SU-DHL-6 (cell line): ENCODE data around the gene IZUMO4.

Source experiments
- H2AFZ ChIP-seq: fragments of 200-600 bp; sonication (generic); 2 replicates; pipeline ENCODE4 v1.6.1; 2014; ENCODE audit warnings: low read depth, mild to moderate bottlenecking, moderate library complexity, mixed read lengths, antibody characterized with exemption, low read length; ENCODE audit not compliant: severe bottlenecking
- H3F3A ChIP-seq: fragments of 200-600 bp; shearing (Covaris generic); 2 replicates; pipeline ENCODE4 v1.6.0; 2016; ENCODE audit warnings: antibody characterized with exemption, mild to moderate bottlenecking; ENCODE audit not compliant: insufficient read depth
- H3K27ac ChIP-seq: fragments of 200-600 bp; sonication (generic); 2 replicates; pipeline ENCODE4 v1.5.1; 2016; ENCODE audit warnings: low read depth, mild to moderate bottlenecking, low read length, moderate library complexity, mixed read lengths
- H3K27me3 ChIP-seq: fragments of 200-600 bp; sonication (generic), shearing (Covaris generic); 2 replicates; pipeline ENCODE4 v1.6.0; 2014; ENCODE audit warnings: mild to moderate bottlenecking, low read length
- H3K36me3 ChIP-seq: fragments of 200-600 bp; sonication (generic); 2 replicates; pipeline ENCODE4 v1.6.1; 2014; ENCODE audit warnings: mild to moderate bottlenecking, low read length, mixed read lengths
- H3K4me2 ChIP-seq: fragments of 300-600, 200-600 bp; shearing (Covaris generic), sonication (generic); 2 replicates; pipeline ENCODE4 v1.6.0; 2014; ENCODE audit warnings: low read length, low read depth, mild to moderate bottlenecking; ENCODE audit not compliant: poor library complexity, severe bottlenecking
- H3K4me3 ChIP-seq: fragments of 200-600 bp; sonication (generic); 2 replicates; pipeline ENCODE4 v1.5.1; 2014; ENCODE audit warnings: antibody characterized with exemption, low read length, mild to moderate bottlenecking, mixed read lengths; ENCODE audit not compliant: insufficient read depth, poor library complexity, severe bottlenecking
- H3K79me2 ChIP-seq: fragments of 200-600 bp; sonication (generic); 2 replicates; pipeline ENCODE4 v1.6.1; 2014; ENCODE audit warnings: mild to moderate bottlenecking, low read length, moderate library complexity; ENCODE audit not compliant: insufficient read depth
- H3K9ac ChIP-seq: fragments of 200-600 bp; sonication (generic); 2 replicates; pipeline ENCODE4 v1.7.0; 2014; ENCODE audit warnings: mild to moderate bottlenecking, low read length
- H3K9me2 ChIP-seq: fragments of 200-600 bp; sonication (generic); replicated peaks from 2 replicates; pipeline ENCODE4 v1.6.1; 2014; ENCODE audit warnings: low read length; ENCODE audit not compliant: insufficient read depth
- H3K9me3 ChIP-seq: fragments of 200-600 bp; sonication (generic); 2 replicates; pipeline ENCODE4 v1.6.1; 2014; ENCODE audit warnings: low read length, mixed read lengths; ENCODE audit not compliant: insufficient read depth
- H4K20me1 ChIP-seq: fragments of 200-600 bp; sonication (generic); 2 replicates; pipeline ENCODE4 v1.6.1; 2014; ENCODE audit warnings: low read depth, mild to moderate bottlenecking, antibody characterized with exemption, low read length, moderate library complexity, mixed read lengths
- EZH2phosphoT487 ChIP-seq: fragments of 200-600 bp; sonication (generic), shearing (Covaris generic); conservative IDR thresholded peaks from 2 replicates; pipeline ENCODE4 v1.6.1; 2018; ENCODE audit warnings: mild to moderate bottlenecking, antibody characterized with exemption, low read length, moderate library complexity, mixed read lengths
- TF ChIP-seq, protein P1 (sequence below): fragments of 200-600 bp; sonication (generic); IDR thresholded peaks from one replicate; pipeline ENCODE4 v1.5.1; 2017; ENCODE audit warnings: antibody characterized with exemption, mild to moderate bottlenecking, low read length, moderate library complexity; ENCODE audit not compliant: insufficient read depth, poor library complexity, severe bottlenecking

IZUMO4 gene

GRCh38 chr19:2077833-2078619 lies 18.7 kb upstream of the IZUMO4 start:
- H3K9ac ChIP-seq, result no peak overlapping the region
- no peaks in the 10 kb centered on the region; the same call in 1 of the 2 replicates for H4K20me1 ChIP-seq
- H3K9me2 ChIP-seq, result no peaks in the 10 kb centered on the region
- H3K4me3 ChIP-seq, result no peak overlapping the region
- TF ChIP-seq, protein P1, sequence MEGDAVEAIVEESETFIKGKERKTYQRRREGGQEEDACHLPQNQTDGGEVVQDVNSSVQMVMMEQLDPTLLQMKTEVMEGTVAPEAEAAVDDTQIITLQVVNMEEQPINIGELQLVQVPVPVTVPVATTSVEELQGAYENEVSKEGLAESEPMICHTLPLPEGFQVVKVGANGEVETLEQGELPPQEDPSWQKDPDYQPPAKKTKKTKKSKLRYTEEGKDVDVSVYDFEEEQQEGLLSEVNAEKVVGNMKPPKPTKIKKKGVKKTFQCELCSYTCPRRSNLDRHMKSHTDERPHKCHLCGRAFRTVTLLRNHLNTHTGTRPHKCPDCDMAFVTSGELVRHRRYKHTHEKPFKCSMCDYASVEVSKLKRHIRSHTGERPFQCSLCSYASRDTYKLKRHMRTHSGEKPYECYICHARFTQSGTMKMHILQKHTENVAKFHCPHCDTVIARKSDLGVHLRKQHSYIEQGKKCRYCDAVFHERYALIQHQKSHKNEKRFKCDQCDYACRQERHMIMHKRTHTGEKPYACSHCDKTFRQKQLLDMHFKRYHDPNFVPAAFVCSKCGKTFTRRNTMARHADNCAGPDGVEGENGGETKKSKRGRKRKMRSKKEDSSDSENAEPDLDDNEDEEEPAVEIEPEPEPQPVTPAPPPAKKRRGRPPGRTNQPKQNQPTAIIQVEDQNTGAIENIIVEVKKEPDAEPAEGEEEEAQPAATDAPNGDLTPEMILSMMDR, result no peak
- no peak for TF ChIP-seq EZH2phosphoT487
- no peak overlapping the region for H2AFZ ChIP-seq
- no peak overlapping the region for H3K27ac ChIP-seq
- H3K9me3 ChIP-seq, result no peaks in the 10 kb centered on the region
- peaks cover 21% of the 10 kb centered on the region for H3F3A ChIP-seq
- H3K79me2 ChIP-seq, result peaks cover 65% of the 10 kb centered on the region
- H3K27me3 ChIP-seq, result no peaks in the 10 kb centered on the region
- peaks cover 9% of the 10 kb centered on the region for H3K36me3 ChIP-seq
- H3K4me2 ChIP-seq, result no peak overlapping the region

DNA sequence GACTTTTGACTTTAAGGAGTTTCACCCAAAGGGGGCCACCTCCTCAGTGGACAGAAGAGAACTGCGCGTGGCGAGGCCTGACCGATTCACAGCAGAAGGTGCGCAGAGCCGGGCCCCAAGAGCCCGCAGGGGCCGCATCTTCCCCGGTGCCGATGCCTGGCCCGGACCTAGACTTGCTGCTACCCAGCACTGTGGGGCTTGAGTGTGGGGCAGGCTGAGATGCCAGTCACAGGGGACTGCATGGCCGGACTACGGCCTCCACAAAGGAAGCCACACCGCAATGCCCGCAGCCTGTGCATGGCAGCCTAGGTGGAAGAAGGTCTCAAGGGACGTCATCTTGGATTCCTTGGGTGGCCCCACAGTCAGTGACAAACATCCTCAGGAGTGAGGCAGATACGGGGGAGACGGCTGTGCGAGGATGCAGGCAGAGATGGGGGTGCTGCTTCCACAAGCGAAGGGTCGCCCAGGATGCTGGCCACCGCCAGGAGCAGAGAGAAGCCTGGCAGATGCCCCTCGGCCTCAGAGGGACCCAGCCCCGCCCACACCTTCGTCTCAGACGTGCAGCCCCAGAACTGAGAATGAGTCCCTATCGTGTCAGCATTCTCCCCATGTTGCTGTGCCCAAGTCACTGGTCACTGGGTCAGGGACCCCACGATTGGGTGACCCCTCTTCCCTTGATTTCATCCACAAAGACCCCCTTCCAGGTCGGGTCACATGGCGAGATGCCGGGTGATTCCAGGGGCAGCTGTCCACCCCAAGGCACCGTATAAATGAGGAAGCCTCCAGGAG lies 17.4 kb upstream of the IZUMO4 start:
- Histone ChIP-seq H3K4me2 (no peak overlapping the region), H3K36me3 (peaks cover 7% of the 10 kb centered on the region; the same call in 1 of the 2 replicates), H3K9me3 (no peaks in the 10 kb centered on the region), H3F3A (peaks cover 27% of the 10 kb centered on the region), H3K27ac (no peak overlapping the region), H3K4me3 (no peak overlapping the region), H3K9ac (no peak overlapping the region), H3K79me2 (peaks cover 77% of the 10 kb centered on the region), H4K20me1 (no peaks in the 10 kb centered on the region; the same call in 1 of the 2 replicates), H2AFZ (no peak overlapping the region), H3K9me2 (no peaks in the 10 kb centered on the region), H3K27me3 (no peaks in the 10 kb centered on the region)
- TF ChIP-seq, protein P1, result no peak
- no peak for TF ChIP-seq EZH2phosphoT487

- no peaks in the 10 kb centered on the region for H3K9me2 ChIP-seq
- H3K27me3 ChIP-seq, result no peaks in the 10 kb centered on the region
- no peak overlapping the region for H3K4me2 ChIP-seq
- peaks cover 7% of the 10 kb centered on the region; the same call in 1 of the 2 replicates for H3K36me3 ChIP-seq
- H3K9ac ChIP-seq, result no peak overlapping the region
- no peak overlapping the region for H2AFZ ChIP-seq
- H3K9me3 ChIP-seq, result no peaks in the 10 kb centered on the region
- TF ChIP-seq, protein P1, result no peak
- no peak for TF ChIP-seq EZH2phosphoT487
- H3K4me3 ChIP-seq, result no peak overlapping the region
- no peaks in the 10 kb centered on the region; the same call in 1 of the 2 replicates for H4K20me1 ChIP-seq
- peaks cover 83% of the 10 kb centered on the region for H3K79me2 ChIP-seq
- no peak overlapping the region for H3K27ac ChIP-seq
- H3F3A ChIP-seq, result peaks cover 24% of the 10 kb centered on the region
These were observed 16.8 kb upstream of the IZUMO4 start for GRCh38 chr19:2079865-2080301.
